K562 (cell line): ENCODE data around the gene STRN3. TPM values are rescaled to one million over a fixed set of nuclear protein-coding genes. Genes with fewer than 3 reads are reported as not detected.

ENCODE experiments used
- ATAC-seq: fragments of 200-7000 bp; cut with Tn5 transposase; 3 replicates; pipeline ENCODE4 v1.9.1; 2020; ENCODE audit warnings: moderate library complexity
- BruUV-seq: library from RNA; stranded (reverse); fragments of 400-500 nt; replicated peaks from 2 replicates; lab custom pipeline; 2021; lab: Mats Ljungman, UMichigan
- CTCF ChIA-PET: fragments of 300-600 bp; formaldehyde crosslinking; extraction: SDS; loops from one replicate; lab custom pipeline; 2021; ENCODE audit warnings: low intra/inter-chr PET ratio; lab: Yijun Ruan, JAX
- POLR2A ChIA-PET: fragments of 300-600, 350-650 bp; sonication (Branson Sonifier 250); formaldehyde crosslinking; extraction: SDS; loops from one replicate; lab custom pipeline; 2021; ENCODE audit warnings: antibody characterized with exemption, inconsistent platforms; lab: Yijun Ruan, JAX
- DNase-seq, 4 experiments: peaks; one replicate each; pipeline versions ENCODE4 v3.0.0 to v3.0.0-alpha.2; 2011 to 2018; ENCODE audit warnings: low spot score in 3 of 4, mixed read lengths in 3 of 4; ENCODE audit errors: extremely low read depth in 1 of 4
- FAIRE-seq: peaks from 2 replicates; lab custom pipeline; 2011; peaks lifted over from hg19 to GRCh38; lab: Jason Lieb, UNC
- H2AFZ ChIP-seq: 2 replicates; pipeline ENCODE4 v1.6.0; 2011; ENCODE audit warnings: low read depth, low read length, control low read depth, inconsistent platforms
- H3K27ac ChIP-seq: fragments of 200-600 bp; 3 replicates; pipeline ENCODE4 v1.8.0; 2011; ENCODE audit warnings: low read depth, mild to moderate bottlenecking, control low read depth, inconsistent platforms, low read length, moderate library complexity, mixed read lengths; ENCODE audit errors: extremely low read depth
- H3K27me3 ChIP-seq, 2 experiments: fragments of 300-600 bp in 1 of 2; 2 replicates in 1 of 2; 3 replicates in 1 of 2; pipeline versions ENCODE4 v1.6.0 to v1.8.0; 2011; ENCODE audit warnings: inconsistent platforms in 2 of 2, low read length in 2 of 2, mild to moderate bottlenecking in 1 of 2, mixed read lengths in 1 of 2, moderate library complexity in 1 of 2; ENCODE audit not compliant: control insufficient read depth in 2 of 2, insufficient read depth in 2 of 2
- H3K36me3 ChIP-seq: fragments of 300-600 bp; 3 replicates; pipeline ENCODE4 v1.8.0; 2011; ENCODE audit warnings: mild to moderate bottlenecking, low read length, inconsistent platforms; ENCODE audit not compliant: control insufficient read depth, insufficient read depth
- H3K4me1 ChIP-seq, 2 experiments: fragments of 200-600 bp in 1 of 2; replicated peaks in 1 of 2; 2 replicates in 1 of 2; 3 replicates in 1 of 2; pipeline versions ENCODE4 v1.5.1 to v1.8.0; 2011; ENCODE audit warnings: inconsistent platforms in 2 of 2, low read length in 2 of 2, mild to moderate bottlenecking in 1 of 2, mixed read lengths in 1 of 2, moderate library complexity in 1 of 2; ENCODE audit not compliant: control insufficient read depth in 2 of 2, insufficient read depth in 2 of 2
- H3K4me2 ChIP-seq: 2 replicates; pipeline ENCODE4 v1.6.1; 2011; ENCODE audit warnings: low read length, control low read depth, inconsistent platforms, mixed read lengths; ENCODE audit not compliant: insufficient read depth
- H3K4me3 ChIP-seq: fragments of 200-600 bp; sonication (generic), shearing (Covaris generic); 2 replicates; pipeline ENCODE4 v1.5.1; 2016; ENCODE audit warnings: control low read depth, inconsistent platforms
- H3K79me2 ChIP-seq: fragments of 200-600 bp; 3 replicates; pipeline ENCODE4 v1.8.0; 2011; ENCODE audit warnings: low read length, inconsistent platforms; ENCODE audit not compliant: control insufficient read depth, insufficient read depth
- H3K9ac ChIP-seq, 2 experiments: 2 replicates each; pipeline versions ENCODE4 v1.6.0 to v1.6.1; 2011; ENCODE audit warnings: low read depth in 2 of 2, low read length in 2 of 2, control low read depth in 1 of 2, inconsistent platforms in 1 of 2, mild to moderate bottlenecking in 1 of 2, mixed read lengths in 1 of 2; ENCODE audit not compliant: insufficient read depth in 1 of 2
- H3K9me1 ChIP-seq: one replicate; pipeline ENCODE4 v1.6.0; 2011; ENCODE audit warnings: inconsistent platforms, mild to moderate bottlenecking, low read length, moderate library complexity; ENCODE audit not compliant: control insufficient read depth, insufficient read depth
- H3K9me3 ChIP-seq: replicated peaks from 2 replicates; pipeline ENCODE4 v1.5.1; 2011; ENCODE audit warnings: low read depth, low read length, inconsistent platforms; ENCODE audit not compliant: control insufficient read depth, insufficient read depth
- H4K20me1 ChIP-seq: replicated peaks from 2 replicates; pipeline ENCODE4 v1.6.1; 2011; ENCODE audit warnings: low read length, inconsistent platforms, mixed read lengths; ENCODE audit not compliant: control insufficient read depth, insufficient read depth
- CTBP1 ChIP-seq: fragments of 450-650 bp; IDR thresholded peaks from 2 replicates; pipeline ENCODE4 v1.6.1; 2016; ENCODE audit warnings: borderline replicate concordance
- DIDO1 ChIP-seq: fragments of 450-650 bp; IDR thresholded peaks from 2 replicates; pipeline ENCODE4 v1.6.1; 2016; ENCODE audit warnings: low read depth, missing biosample characterization, missing genetic modification characterization
- HDAC6 ChIP-seq: IDR thresholded peaks from 2 replicates; pipeline ENCODE4 v1.6.1; 2012; ENCODE audit warnings: low read depth, mild to moderate bottlenecking, control low read depth, inconsistent platforms, low read length, moderate library complexity
- MBD1 ChIP-seq: fragments of 250-450 bp; sonication (Bioruptor Pico); IDR thresholded peaks from 2 replicates; pipeline ENCODE4 v1.8.0; 2022; ENCODE audit warnings: inconsistent platforms
- POU5F1 ChIP-seq: fragments of 150-350 bp; IDR thresholded peaks from 2 replicates; pipeline ENCODE4 v1.6.1; 2014; ENCODE audit warnings: borderline replicate concordance, low read length, low read depth, mild to moderate bottlenecking; ENCODE audit not compliant: partially characterized antibody
- ZNF143 ChIP-seq: sonication (generic); formaldehyde crosslinking; IDR thresholded peaks from 2 replicates; pipeline ENCODE4 v1.9.0; 2022; ENCODE audit warnings: mild to moderate bottlenecking, missing genetic modification reagents
- ZNF511 ChIP-seq: sonication (generic); formaldehyde crosslinking; IDR thresholded peaks from 2 replicates; pipeline ENCODE4 v1.8.0; 2022; ENCODE audit warnings: mild to moderate bottlenecking, missing genetic modification reagents
- WGBS: fragments of 100-300 bp; shearing (Covaris generic); methylation state at CpG from one replicate; pipeline ENCODE4 v1.1.6; 2016; ENCODE audit warnings: low coverage, mixed read lengths; ENCODE audit not compliant: insufficient coverage; ENCODE audit errors: missing lambda C conversion rate; 5-methylcytosine and 5-hydroxymethylcytosine counted together
- in situ Hi-C: fragments of 300-500 bp; cut with MboI; formaldehyde crosslinking; loops from 4 replicates; pipeline ENCODE4 v1.15.0; 2018; ENCODE audit warnings: inconsistent platforms, mixed read lengths
- intact Hi-C: fragments of 100-400 bp; cut with micrococcal nuclease; formaldehyde crosslinking; loops from 2 replicates; pipeline ENCODE4 v1.14.2; 2022
- polyA plus RNA-seq, 8 experiments: library from polyadenylated mRNA; depleted of rRNA in 4 of 8; stranded (reverse) in 5 of 8; unstranded in 3 of 8; fragments of >200 nt; fragmentation: Nextera tagmentation in 2 of 8; fragmentation: Illumina TruSeq in 1 of 8; extraction: Ambion mirVana in 2 of 8; extraction: Trizol in 1 of 8; gene quantifications; 2 replicates each; pipeline versions ENCODE4 v1.2.1 to v1.2.3, GENCODE V29; 2011 to 2014; ENCODE audit warnings: inconsistent platforms in 1 of 8, missing spikeins in 1 of 8
- total RNA-seq, 7 experiments: library from RNA; depleted of rRNA in 6 of 7; stranded (reverse); fragments of >200 nt in 6 of 7; fragmentation: Illumina TruSeq in 2 of 7; extraction: Trizol in 2 of 7; gene quantifications; 2 replicates each; pipeline versions ENCODE4 v1.2.1 to v1.2.3, GENCODE V29; 2011 to 2021; ENCODE audit warnings: low replicate concordance in 1 of 7

The STRN3 gene
- total and polyA plus RNA-seq, 9 of the 15 experiments (the other 6 are each of a cell fraction or from before 2014, with no cell fraction given): 5.9 to 29.1 (median 16.0) TPM

GRCh38 chr14:30915596-30915995 is 110.6 kb downstream of the STRN3 start:
- H2AFZ ChIP-seq: no peak overlapping the region
- 63% methylated on average over 2 of the region's 2 CpGs for WGBS
- no peak overlapping the region for H3K9ac ChIP-seq
- intact Hi-C loops (no loop called here), in situ Hi-C loops (no loop called here)
- DNase-seq (no peak), FAIRE-seq (no peak), ATAC-seq (no peak)
- H3K79me2 ChIP-seq: peaks cover 11% of the 10 kb centered on the region
- CTCF ChIA-PET: no interaction called here
- H3K9me3 ChIP-seq: no peaks in the 10 kb centered on the region
- H3K27ac ChIP-seq: no peak overlapping the region
- no peak overlapping the region for H3K4me2 ChIP-seq
- no peaks in the 10 kb centered on the region for H4K20me1 ChIP-seq
- H3K9me1 ChIP-seq: no peaks in the 10 kb centered on the region
- H3K27me3 ChIP-seq: no peaks in the 10 kb centered on the region
- POLR2A ChIA-PET: interaction anchor here (0.5 kb wide), 1 partner anchor 371 kb away, joined by 3 read pairs; no protein-coding TSS in a partner anchor
- BruUV-seq: no TSS peak
- H3K4me3 ChIP-seq: no peak overlapping the region
- H3K4me1 ChIP-seq: no peaks in the 10 kb centered on the region
- peaks cover 31% of the 10 kb centered on the region for H3K36me3 ChIP-seq
- TF ChIP-seq HDAC6 (no peak), ZNF511 (CRISPR knock-in tag) (no peak), POU5F1 (no peak), MBD1 (CRISPR knock-in tag) (no peak), ZNF143 (CRISPR knock-in tag) (no peak), CTBP1 (no peak), DIDO1 (no peak)
